Kidney (tissue), 14 donors: ENCODE results near the gene LUZP1. TPM values are rescaled to one million over a fixed set of nuclear protein-coding genes. Genes with fewer than 3 reads are reported as not detected.

ENCODE experiments used
- DNase-seq, 5 donors: peaks; one replicate each; pipeline ENCODE4 v3.0.0-alpha.2; 2013 to 2020
- FAIRE-seq: peaks from 2 replicates; lab custom pipeline; 2012; peaks lifted over from hg19 to GRCh38; lab: Jason Lieb, UNC
- H3K27ac ChIP-seq, 2 donors: one replicate each; pipeline ENCODE4 v1.7.0; 2013; ENCODE audit warnings: low read depth in 2 of 2, low read length in 2 of 2, inconsistent platforms in 1 of 2
- H3K27me3 ChIP-seq: one replicate; pipeline ENCODE4 v1.7.1; 2013; ENCODE audit warnings: low read length, inconsistent platforms; ENCODE audit not compliant: control insufficient read depth, insufficient read depth
- H3K36me3 ChIP-seq, 3 donors: one replicate each; pipeline versions ENCODE4 v1.7.0 to v1.7.1; 2013; ENCODE audit warnings: low read length in 3 of 3, control low read depth in 1 of 3, inconsistent platforms in 1 of 3; ENCODE audit not compliant: insufficient read depth in 3 of 3, control insufficient read depth in 2 of 3
- H3K4me1 ChIP-seq, 3 donors: one replicate each; pipeline versions ENCODE4 v1.7.0 to v1.7.1; 2013; ENCODE audit warnings: low read length in 3 of 3, inconsistent platforms in 1 of 3, low read depth in 1 of 3; ENCODE audit not compliant: control insufficient read depth in 2 of 3, insufficient read depth in 2 of 3
- H3K4me3 ChIP-seq, 3 donors: one replicate each; pipeline versions ENCODE4 v1.7.0 to v1.8.1; 2013; ENCODE audit warnings: low read length in 3 of 3, control low read depth in 1 of 3, inconsistent platforms in 1 of 3
- H3K9ac ChIP-seq, 3 donors: one replicate each; pipeline versions ENCODE4 v1.7.0 to v1.7.1; 2013; ENCODE audit warnings: low read length in 3 of 3, control low read depth in 1 of 3, inconsistent platforms in 1 of 3
- H3K9me3 ChIP-seq, 3 donors: one replicate each; pipeline versions ENCODE4 v1.7.0 to v1.7.1; 2013; ENCODE audit warnings: low read length in 3 of 3, control low read depth in 1 of 3, inconsistent platforms in 1 of 3; ENCODE audit not compliant: control insufficient read depth in 2 of 3, insufficient read depth in 1 of 3
- CTCF ChIP-seq: IDR thresholded peaks from 3 replicates; pipeline ENCODE4 v1.5.1; 2012; ENCODE audit warnings: mild to moderate bottlenecking, moderate library complexity, borderline replicate concordance; ENCODE audit not compliant: insufficient read depth; ENCODE audit errors: extremely low read depth
- intact Hi-C: fragments of 100-400 bp; cut with DNase I; formaldehyde crosslinking; loops from one replicate; pipeline ENCODE4 v1.11.1; 2022
- polyA plus RNA-seq: library from polyadenylated mRNA; stranded (reverse); fragments of 350-450 nt; fragmentation: Illumina TruSeq; extraction: RNeasy Lipid Tissue Mini Kit (QIAGEN cat#74804); gene quantifications from one replicate; pipeline ENCODE4 v1.2.3, GENCODE V29; 2014; ENCODE audit warnings: low read depth, low replicate concordance; ENCODE audit not compliant: insufficient read depth
- total RNA-seq: library from RNA; stranded (reverse); fragmentation: NEBNext Ultra II Directional; extraction: Animal tissue kit (Norgen Biotek cat#: 25700); gene quantifications from one replicate; pipeline ENCODE4 v1.2.1, GENCODE V29; 2021
- donor health status: control.
- donor health status: control.
- donor health status: control.
- donor health status: control.
- donor health status: control.
- donor health status: DM: yes; HTN: yes; CAD: no.
- donor health status: Normal renal cell carcinoma (clear cell type).

LUZP1 gene
- total and polyA plus RNA-seq, 2 donors from 2014 or later = 6.7 to 39.0 TPM

- Histone ChIP-seq H3K36me3 (peaks cover 13 to 34% (median 17%) of the 10 kb centered on the region in 3 donors), H3K9ac (no peak overlapping the region), H3K4me3 (no peak overlapping the region), H3K27me3 (no peaks in the 10 kb centered on the region), H3K9me3 (no peaks in the 10 kb centered on the region), H3K27ac (no peak overlapping the region), H3K4me1 (no peaks in the 10 kb centered on the region)
- no peak for TF ChIP-seq CTCF
- DNase-seq (no peak), FAIRE-seq (no peak)
- intact Hi-C loops = no loop called here
Measured at GRCh38 chr1:23057301-23057700, 111.4 kb downstream of the LUZP1 start.

GRCh38 chr1:23051290-23051909, 117.3 kb downstream of the LUZP1 start:
- FAIRE-seq (no peak), DNase-seq (no peak)
- H3K4me3 ChIP-seq = no peak overlapping the region
- peaks cover 3 to 5% (median 4%) of the 10 kb centered on the region in 3 donors for H3K36me3 ChIP-seq
- H3K27me3 ChIP-seq = no peaks in the 10 kb centered on the region
- no peaks in the 10 kb centered on the region for H3K9me3 ChIP-seq
- H3K27ac ChIP-seq = no peak overlapping the region
- no peaks in the 10 kb centered on the region for H3K4me1 ChIP-seq
- no peak for TF ChIP-seq CTCF
- intact Hi-C loops = no loop called here
- no peak overlapping the region for H3K9ac ChIP-seq

GRCh38 chr1:23050201-23050600, 118.5 kb downstream of the LUZP1 start:
- H3K9me3 ChIP-seq = no peaks in the 10 kb centered on the region
- no peak overlapping the region for H3K4me3 ChIP-seq
- peaks cover 3 to 5% (median 4%) of the 10 kb centered on the region in 3 donors for H3K36me3 ChIP-seq
- no peak overlapping the region for H3K27ac ChIP-seq
- DNase-seq (no peak), FAIRE-seq (no peak)
- TF ChIP-seq CTCF = no peak
- no peak overlapping the region for H3K9ac ChIP-seq
- H3K27me3 ChIP-seq = no peaks in the 10 kb centered on the region
- no peaks in the 10 kb centered on the region for H3K4me1 ChIP-seq
- intact Hi-C loops = no loop called here

GRCh38 chr1:23044035-23044434, 124.6 kb downstream of the LUZP1 start:
- peaks cover 0 to 2% (median 0%) of the 10 kb centered on the region in 3 donors for H3K4me1 ChIP-seq
- no peak for FAIRE-seq
- no peak overlapping the region for H3K27ac ChIP-seq
- no peak for TF ChIP-seq CTCF
- no peaks in the 10 kb centered on the region for H3K36me3 ChIP-seq
- H3K9me3 ChIP-seq = no peaks in the 10 kb centered on the region
- H3K4me3 ChIP-seq = no peak overlapping the region
- H3K27me3 ChIP-seq = no peaks in the 10 kb centered on the region
- no peak for DNase-seq
- intact Hi-C loops = no loop called here
- H3K9ac ChIP-seq = no peak overlapping the region
